ENCODE results near the gene CHST7.

Gene CHST7

DNA sequence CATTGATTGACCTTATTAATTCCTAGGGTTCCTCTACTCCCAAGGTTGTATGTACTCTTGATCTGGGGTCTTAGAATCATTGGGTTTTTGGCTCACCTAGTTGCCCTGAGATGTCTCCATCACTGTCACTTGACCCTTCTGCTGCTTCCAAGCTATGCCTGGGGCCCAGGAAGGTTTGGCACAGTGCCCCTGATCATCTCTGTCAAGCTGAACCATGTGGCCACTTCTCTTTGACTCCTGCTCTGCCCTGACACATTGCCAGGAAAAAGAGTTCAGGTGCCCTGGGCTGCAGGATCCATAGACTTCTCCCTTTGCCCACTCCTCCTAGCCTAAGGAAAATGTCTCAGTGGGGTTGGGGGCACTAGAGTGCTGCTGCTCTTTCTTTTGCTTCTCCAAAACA is 3.9 kb upstream of the CHST7 start:
- no peak for TF ChIP-seq CTCF (IDR thresholded peaks at IDR 0.05; ENCODE audit: extremely low read depth, missing control alignments)
- DNase-seq (ENCODE audit: low spot score), result no peak

DNA sequence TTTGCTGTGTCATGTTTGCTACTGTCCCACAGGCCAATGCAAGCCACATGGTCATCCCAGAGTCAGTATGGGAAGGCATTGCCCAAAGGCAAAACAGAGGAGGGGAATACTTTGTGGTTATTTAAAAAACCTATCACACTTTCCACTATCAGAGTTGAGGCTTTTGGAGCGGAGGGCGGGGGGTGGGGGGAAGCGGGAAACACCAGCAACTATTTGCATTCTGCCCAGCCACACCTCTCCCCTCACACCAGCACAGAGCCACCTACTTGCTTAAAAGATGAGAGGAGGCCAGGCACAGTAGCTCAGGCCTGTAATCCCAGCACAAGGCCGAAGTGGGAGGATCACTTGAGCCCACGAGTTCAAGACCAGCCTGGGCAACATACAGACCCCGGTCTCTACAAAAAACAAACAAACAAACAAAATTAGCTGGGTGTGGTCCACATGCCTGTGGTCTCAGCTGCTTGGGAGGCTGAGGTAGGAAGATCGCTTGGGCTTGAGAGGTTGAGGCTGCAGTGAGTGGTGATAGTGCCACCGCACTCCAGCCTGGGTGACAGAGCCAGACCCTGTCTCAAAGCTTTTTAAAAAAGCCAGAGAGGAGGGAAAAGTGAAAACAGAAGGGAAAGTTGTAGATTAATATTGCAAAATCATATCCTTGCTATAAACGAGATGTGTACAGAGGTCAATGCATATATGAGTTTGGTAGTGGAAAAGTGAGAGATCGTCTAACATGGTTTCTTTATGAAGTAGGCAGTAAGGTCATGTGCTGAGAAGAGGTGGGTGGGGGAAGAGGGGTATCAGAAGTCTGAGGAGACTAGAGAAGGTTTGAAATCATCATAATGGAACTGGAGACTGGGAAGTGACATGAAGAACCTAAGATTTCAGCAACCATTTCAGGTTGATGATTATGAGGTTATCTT is 1.9 kb upstream of the CHST7 start:
- DNase-seq (ENCODE audit: low spot score), result no peak
- TF ChIP-seq CTCF (IDR thresholded peaks at IDR 0.05; ENCODE audit: extremely low read depth, missing control alignments), result no peak

GRCh38 chrX:46572340-46572936 is 1.1 kb upstream of the CHST7 start:
- no peak for TF ChIP-seq CTCF (IDR thresholded peaks at IDR 0.05; ENCODE audit: extremely low read depth, missing control alignments)
- peak; percentile 45 for DNase-seq (ENCODE audit: low spot score)

- DNase-seq (ENCODE audit: low spot score), result peak; percentile 68
- TF ChIP-seq CTCF (IDR thresholded peaks at IDR 0.05; ENCODE audit: extremely low read depth, missing control alignments), result peak; percentile 1
Observed at GRCh38 chrX:46573892-46574773, 568 bp downstream of the CHST7 start.

- DNase-seq (ENCODE audit: low spot score), result peak; percentile 45
- no peak for TF ChIP-seq CTCF (IDR thresholded peaks at IDR 0.05; ENCODE audit: extremely low read depth, missing control alignments)
Observed at GRCh38 chrX:46574774-46575381, 1.3 kb downstream of the CHST7 start.

- TF ChIP-seq CTCF (IDR thresholded peaks at IDR 0.05; ENCODE audit: extremely low read depth, missing control alignments), result no peak
- no peak for DNase-seq (ENCODE audit: low spot score)
Observed at GRCh38 chrX:46575586-46575985, 2.0 kb downstream of the CHST7 start.

All from GM20000 (cell line).